K562 (cell line): ENCODE data around the gene THRSP. TPM values are rescaled to one million over a fixed set of nuclear protein-coding genes. Genes with fewer than 3 reads are reported as not detected.

Experiments used
- CUX1 ChIP-seq: fragments of 200-800 bp; sonication (Bioruptor generic); IDR thresholded peaks from 2 replicates; pipeline ENCODE4 v1.6.1; 2016; ENCODE audit warnings: missing genetic modification characterization, missing compliant biosample characterization
- DLX4 ChIP-seq: fragments of 250-450 bp; sonication (Bioruptor Pico); IDR thresholded peaks from 2 replicates; pipeline ENCODE4 v1.6.1; 2021; ENCODE audit warnings: mild to moderate bottlenecking
- E4F1 ChIP-seq: fragments of 250-450 bp; sonication (Bioruptor Pico); IDR thresholded peaks from 2 replicates; pipeline ENCODE4 v1.5.0; 2021; ENCODE audit warnings: mild to moderate bottlenecking, borderline replicate concordance
- MXI1 ChIP-seq: IDR thresholded peaks from 2 replicates; pipeline ENCODE4 v1.6.1; 2011; ENCODE audit warnings: low read depth, mild to moderate bottlenecking, improper control_type of control experiment, low read length
- PTRF ChIP-seq: fragments of 450-650 bp; IDR thresholded peaks from 2 replicates; pipeline ENCODE4 v1.6.1; 2016; ENCODE audit warnings: mild to moderate bottlenecking, missing genetic modification characterization, missing compliant biosample characterization
- SMAD4 ChIP-seq: fragments of 250-450 bp; sonication (Bioruptor Pico); conservative IDR thresholded peaks from 2 replicates; pipeline ENCODE4 v1.8.0; 2021; ENCODE audit warnings: inconsistent platforms, mild to moderate bottlenecking, moderate library complexity
- TCF7 ChIP-seq: sonication (generic); IDR thresholded peaks from 2 replicates; pipeline ENCODE4 v1.6.1; 2016; ENCODE audit warnings: antibody characterized with exemption, borderline replicate concordance
- ZHX1 ChIP-seq: fragments of 150-350 bp; conservative IDR thresholded peaks from 2 replicates; pipeline ENCODE4 v1.6.1; 2014; ENCODE audit warnings: low read length
- ZNF449 ChIP-seq: fragments of 250-450 bp; sonication (Bioruptor Pico); IDR thresholded peaks from 2 replicates; pipeline ENCODE4 v1.8.0; 2022; ENCODE audit warnings: moderate library complexity, mild to moderate bottlenecking, inconsistent platforms
- ZNF668 ChIP-seq: fragments of 250-450 bp; sonication (Bioruptor Pico); IDR thresholded peaks from 2 replicates; pipeline ENCODE4 v1.8.0; 2022; ENCODE audit warnings: mild to moderate bottlenecking, inconsistent platforms
- ZNF740 ChIP-seq, 3 experiments: fragments of 200-800 bp in 1 of 3; sonication (Bioruptor generic) in 1 of 3; sonication (generic) in 1 of 3; formaldehyde crosslinking in 1 of 3; IDR thresholded peaks; 2 replicates each; pipeline versions ENCODE4 v1.6.1 to v1.8.0; 2016 to 2022; ENCODE audit warnings: mild to moderate bottlenecking in 2 of 3, missing compliant biosample characterization in 2 of 3, missing genetic modification characterization in 2 of 3, missing genetic modification reagents in 1 of 3
- polyA plus RNA-seq, 8 experiments: library from polyadenylated mRNA; depleted of rRNA in 4 of 8; stranded (reverse) in 5 of 8; unstranded in 3 of 8; fragments of >200 nt; fragmentation: Nextera tagmentation in 2 of 8; fragmentation: Illumina TruSeq in 1 of 8; extraction: Ambion mirVana in 2 of 8; extraction: Trizol in 1 of 8; gene quantifications; 2 replicates each; pipeline versions ENCODE4 v1.2.1 to v1.2.3, GENCODE V29; 2011 to 2014; ENCODE audit warnings: inconsistent platforms in 1 of 8, missing spikeins in 1 of 8
- total RNA-seq, 7 experiments: library from RNA; depleted of rRNA in 6 of 7; stranded (reverse); fragments of >200 nt in 6 of 7; fragmentation: Illumina TruSeq in 2 of 7; extraction: Trizol in 2 of 7; gene quantifications; 2 replicates each; pipeline versions ENCODE4 v1.2.1 to v1.2.3, GENCODE V29; 2011 to 2021; ENCODE audit warnings: low replicate concordance in 1 of 7

THRSP gene
- total and polyA plus RNA-seq, 9 of the 15 experiments (the other 6 are each of a cell fraction or from before 2014, with no cell fraction given): 0.23 to 0.56 (median 0.31) TPM; not detected in 2

- TF ChIP-seq ZHX1 (peak; percentile 50; the same call in 1 of the 2 replicates), MXI1 (no peak), CUX1 (CRISPR knock-in tag) (0 out of 2 replicates have a peak, but pooled peaks have one; percentile 11), PTRF (tag) (peak; percentile 80), E4F1 (CRISPR knock-in tag) (no peak), ZNF668 (CRISPR knock-in tag) (peak; percentile 5; the same call in 1 of the 2 replicates), ZNF449 (peak; percentile 56; the same call in 1 of the 2 replicates), DLX4 (CRISPR knock-in tag) (no peak), ZNF740 (CRISPR knock-in tag; IDR thresholded peaks at IDR 0.05) (no peak), ZNF740 (tag; IDR thresholded peaks at IDR 0.05) (peak in 1 of 2 experiments; percentile 82; a peak in 2 of 4 replicates), SMAD4 (peak; percentile 83), TCF7 (no peak)
Measured at GRCh38 chr11:78041843-78042440, 21.7 kb upstream of the THRSP start (continued).
